Inflammatory macrophage treated with lipopolysaccharide for 1 hour (primary cell): ENCODE measurements around the gene B4GAT1.
"Not testable (repeated sequence)": the region's sequence is repeated elsewhere in the genome, so short reads cannot be mapped to it uniquely, and the experiment has no call there.

Source experiments
- DNase-seq, 2 donors: peaks; one replicate each; pipeline ENCODE4 v3.0.0-alpha.2; 2020 to 2022

The B4GAT1 gene

DNA sequence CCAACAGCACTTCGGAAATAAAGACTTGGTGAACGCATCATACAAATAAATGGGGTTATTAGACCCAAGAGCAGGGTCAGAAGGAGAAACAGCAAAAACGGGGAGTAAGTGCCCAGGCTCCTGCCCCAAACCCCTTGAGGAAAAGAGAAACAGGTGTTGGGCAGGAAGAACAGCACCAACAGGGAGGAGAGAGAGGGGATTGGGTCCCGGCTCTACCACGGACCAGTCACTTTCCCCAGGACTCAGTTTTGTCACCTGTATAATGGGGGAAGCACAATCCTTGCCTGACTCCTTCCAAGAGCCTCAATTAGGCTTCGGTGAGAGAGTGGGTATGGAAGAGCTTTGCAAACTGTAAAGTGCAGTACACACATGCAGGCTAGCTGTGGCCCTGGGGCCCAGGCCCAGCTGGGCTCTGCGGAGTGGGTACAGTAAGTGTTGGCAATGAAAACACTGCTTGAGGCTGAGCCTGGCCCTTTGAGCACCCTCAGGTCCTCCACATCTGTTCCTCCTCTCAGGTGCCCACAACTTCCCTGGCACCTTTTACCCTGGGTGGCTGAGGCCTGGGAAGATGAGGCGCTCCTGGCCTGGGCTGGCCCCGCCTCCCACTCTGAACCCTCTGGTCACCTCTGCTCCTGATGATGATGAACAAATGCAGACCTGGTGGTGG lies 15.2 kb upstream of the B4GAT1 start:
- DNase-seq: no peak

DNA sequence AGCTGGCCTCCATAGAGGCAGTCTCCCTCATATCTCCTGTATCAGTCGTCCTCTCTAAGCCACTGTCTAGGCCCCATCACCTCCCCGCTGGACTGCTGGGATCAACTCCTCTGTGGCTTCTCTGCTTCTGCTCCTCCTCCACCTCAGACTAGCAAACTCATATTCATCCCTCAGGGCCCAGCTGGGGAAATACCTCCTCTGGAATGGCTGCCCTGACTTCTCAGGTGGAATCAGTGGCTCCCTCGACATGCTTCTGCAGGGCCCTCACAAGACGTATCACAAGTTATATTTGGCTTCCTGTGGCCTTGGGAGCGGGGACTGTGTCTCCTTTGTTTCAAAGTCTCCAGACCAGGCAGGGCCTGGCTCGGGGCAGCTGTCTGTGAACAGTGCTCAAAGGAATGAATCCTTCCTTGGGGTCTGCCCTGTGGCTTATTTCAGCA lies 14.1 kb upstream of the B4GAT1 start:
- DNase-seq: no peak

- DNase-seq: no peak
Observed at GRCh38 chr11:66360406-66361073, 13.1 kb upstream of the B4GAT1 start.

GRCh38 chr11:66359662-66360087 lies 12.2 kb upstream of the B4GAT1 start:
- DNase-seq: no peak

GRCh38 chr11:66350560-66351235 lies 3.3 kb upstream of the B4GAT1 start:
- DNase-seq: not testable (repeated sequence)

GRCh38 chr11:66349084-66349386 lies 1.6 kb upstream of the B4GAT1 start:
- no peak for DNase-seq

- DNase-seq: no peak
Observed at GRCh38 chr11:66346476-66347424, 679 bp downstream of the B4GAT1 start.

DNA sequence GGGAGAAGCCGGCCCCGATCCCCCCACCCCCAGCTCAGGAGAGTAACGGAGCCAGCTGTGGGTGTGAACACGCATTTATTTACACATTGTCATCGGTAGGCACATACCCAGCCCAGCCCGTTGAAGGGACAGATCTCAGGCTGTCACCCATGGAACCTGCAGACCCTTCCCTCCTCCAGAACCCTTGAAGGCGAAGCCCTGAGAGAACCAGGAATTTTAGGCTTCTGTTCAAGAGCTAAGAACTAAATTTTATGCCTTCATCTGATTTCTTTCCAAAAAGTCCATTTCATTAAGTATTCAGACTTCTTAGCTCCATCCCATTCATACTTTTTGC lies 2.1 kb downstream of the B4GAT1 start:
- DNase-seq: no peak

GRCh38 chr11:66344550-66345315 lies 2.7 kb downstream of the B4GAT1 start, which contains the start of gene BRMS1:
TSS of gene BRMS1 (minus strand) at chr11:66345104. CDS start at chr11:66342234, 2,870 bp downstream.
- peak; percentile 93 to 98 for DNase-seq

- DNase-seq: no peak
Observed at GRCh38 chr11:66343176-66343575, 4.3 kb downstream of the B4GAT1 start.

- no peak for DNase-seq
Observed at GRCh38 chr11:66341502-66342126, 5.8 kb downstream of the B4GAT1 start.

DNA sequence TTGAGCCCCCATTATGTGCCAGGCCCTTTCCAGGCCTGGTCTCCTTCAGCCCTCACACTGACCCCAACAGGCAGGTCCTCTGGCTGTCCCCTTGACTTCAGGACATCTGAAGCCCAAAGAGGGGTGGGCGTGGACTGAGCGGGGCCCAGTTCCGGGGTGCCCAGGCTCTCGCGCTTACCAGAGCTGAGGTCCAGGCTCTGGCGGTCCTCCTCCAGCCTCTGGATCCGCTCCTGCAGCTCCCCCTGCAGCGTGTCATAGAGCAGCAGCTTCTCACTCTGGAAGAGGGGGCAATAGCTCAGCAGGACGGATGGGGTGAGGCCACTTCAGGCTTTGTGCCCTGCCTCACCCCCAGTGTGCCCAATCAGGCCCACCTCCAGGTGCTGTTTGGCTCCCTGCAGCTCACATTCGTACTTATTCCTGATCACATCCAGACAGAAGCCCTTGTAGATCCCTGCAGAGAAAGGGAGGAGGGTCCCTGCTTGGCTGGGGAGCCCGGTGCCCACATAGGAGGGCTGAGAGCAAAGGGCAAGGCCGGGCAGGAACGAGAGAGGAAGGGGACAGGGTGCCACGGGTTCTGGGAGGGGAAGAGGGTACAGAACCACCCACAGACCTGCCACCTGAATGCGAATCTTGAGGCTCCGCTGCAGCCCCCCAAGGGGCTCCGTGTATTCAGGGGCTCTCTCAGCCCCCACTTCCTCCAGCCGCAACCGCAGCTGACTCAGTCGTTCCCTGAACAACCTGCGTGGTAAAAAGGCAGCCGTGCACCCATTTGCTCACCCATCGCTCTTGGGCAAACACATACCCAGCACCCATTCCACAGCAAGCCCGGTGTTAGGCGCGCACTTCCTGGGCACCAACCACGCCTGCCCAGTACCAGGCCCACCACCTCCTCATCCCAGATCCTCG lies 6.6 kb downstream of the B4GAT1 start:
- DNase-seq: no peak

- no peak for DNase-seq
Observed at GRCh38 chr11:66339686-66340483, 7.5 kb downstream of the B4GAT1 start.

DNA sequence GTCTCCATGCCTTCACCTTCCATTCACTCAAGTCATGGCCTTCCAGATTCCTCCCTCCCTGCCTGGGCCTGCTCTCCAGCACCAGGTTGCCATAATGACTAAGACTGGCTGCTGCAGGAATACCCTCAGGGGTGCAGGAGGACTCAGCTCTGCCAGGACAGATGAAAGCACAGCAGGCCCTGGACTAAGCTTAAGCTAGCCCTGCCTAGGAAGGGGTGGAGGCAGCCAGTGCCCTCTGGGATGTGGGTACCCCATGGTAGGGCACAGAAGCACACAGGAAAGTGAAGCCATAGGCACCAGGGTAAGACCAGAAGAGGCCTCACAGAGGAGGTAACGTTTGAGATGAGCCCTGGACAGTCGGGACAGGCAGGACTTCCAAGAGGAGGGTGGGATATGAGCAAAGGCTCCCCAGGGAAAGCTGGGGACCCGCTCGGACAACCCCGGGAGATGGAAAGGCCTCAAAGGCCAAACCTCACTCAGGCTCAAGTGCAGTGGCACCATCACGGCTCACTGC lies 8.2 kb downstream of the B4GAT1 start:
- no peak for DNase-seq

DNA sequence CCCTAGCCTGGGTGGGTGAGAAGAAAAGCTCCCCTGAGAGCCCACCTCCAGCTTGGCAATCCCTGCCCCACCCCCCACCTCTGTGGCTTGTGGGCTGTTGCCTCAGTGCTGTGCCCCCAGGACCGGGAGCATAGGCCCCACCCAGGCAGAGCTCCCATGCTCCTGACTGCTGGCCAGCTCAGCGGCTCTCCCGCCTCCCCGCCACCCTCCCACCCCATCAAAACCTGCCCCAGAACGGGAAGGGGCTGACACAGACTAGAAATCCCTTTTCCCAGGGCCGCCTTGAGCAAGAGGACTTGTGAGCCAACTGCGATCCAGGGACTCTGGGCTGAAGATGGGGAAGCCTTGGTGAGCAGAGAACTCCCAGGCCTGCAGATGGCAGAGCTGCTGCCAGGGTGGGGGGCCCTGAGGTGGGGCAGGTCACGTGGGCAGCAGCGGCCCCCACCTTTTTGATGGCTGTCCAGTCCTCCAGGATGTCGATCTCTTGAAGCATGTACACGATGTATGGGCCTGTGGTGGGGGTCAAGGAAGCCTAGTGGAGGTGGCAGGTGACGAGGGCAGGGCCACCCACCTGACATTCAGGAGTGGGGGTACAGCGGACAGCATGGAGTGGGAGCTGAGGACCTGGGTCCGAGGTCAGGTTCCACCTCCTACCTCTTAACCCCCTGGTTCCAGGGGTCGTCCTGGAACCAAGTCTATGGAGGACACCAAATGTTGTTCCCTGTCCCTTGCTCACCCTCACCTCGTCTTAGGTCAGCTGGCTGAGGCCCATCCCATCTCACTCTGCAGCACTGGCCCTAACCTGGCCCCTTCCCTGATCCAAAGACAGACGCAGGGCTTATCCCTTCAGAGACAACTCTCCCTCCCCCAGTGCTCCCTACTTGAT lies 8.9 kb downstream of the B4GAT1 start:
- DNase-seq: no peak

DNA sequence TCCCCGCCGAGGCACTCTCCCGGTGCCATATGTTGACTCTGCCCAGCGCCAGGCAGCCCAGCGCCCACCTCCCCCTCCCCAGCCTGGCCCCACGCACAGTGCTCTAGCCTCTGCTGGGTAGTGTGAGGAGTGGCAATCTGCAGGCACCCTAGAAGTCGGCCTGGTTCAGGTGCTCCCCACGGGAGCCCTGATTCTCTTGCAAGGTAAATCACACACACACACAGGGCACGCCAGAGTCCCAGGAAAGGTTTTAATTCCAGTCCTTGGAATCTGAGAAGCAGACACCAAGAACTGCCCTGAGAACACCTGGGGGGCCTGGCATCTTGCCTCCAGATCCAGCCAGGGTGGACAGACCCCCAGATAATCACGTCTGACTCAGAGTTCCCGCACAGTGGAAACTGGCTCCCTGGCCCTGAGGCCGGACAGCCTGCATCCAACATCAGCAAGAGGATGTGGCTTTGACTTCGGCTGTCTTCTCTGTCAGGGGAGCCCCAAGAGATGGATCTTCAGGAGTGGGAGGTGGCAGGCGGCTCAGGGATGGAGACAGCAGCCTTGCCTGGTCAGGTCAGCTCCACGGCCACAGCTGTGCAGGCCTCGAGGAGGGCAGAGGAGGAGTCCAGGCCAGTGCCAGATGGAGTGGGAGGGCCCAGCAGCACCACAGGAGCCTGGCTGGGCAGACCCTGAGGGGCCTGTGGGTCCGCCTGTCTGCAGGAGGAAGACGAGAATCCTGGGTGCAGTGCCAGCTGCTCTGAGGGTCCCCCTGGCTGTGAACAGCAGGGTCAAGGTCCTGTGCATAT lies 10.1 kb downstream of the B4GAT1 start:
- DNase-seq: no peak

DNA sequence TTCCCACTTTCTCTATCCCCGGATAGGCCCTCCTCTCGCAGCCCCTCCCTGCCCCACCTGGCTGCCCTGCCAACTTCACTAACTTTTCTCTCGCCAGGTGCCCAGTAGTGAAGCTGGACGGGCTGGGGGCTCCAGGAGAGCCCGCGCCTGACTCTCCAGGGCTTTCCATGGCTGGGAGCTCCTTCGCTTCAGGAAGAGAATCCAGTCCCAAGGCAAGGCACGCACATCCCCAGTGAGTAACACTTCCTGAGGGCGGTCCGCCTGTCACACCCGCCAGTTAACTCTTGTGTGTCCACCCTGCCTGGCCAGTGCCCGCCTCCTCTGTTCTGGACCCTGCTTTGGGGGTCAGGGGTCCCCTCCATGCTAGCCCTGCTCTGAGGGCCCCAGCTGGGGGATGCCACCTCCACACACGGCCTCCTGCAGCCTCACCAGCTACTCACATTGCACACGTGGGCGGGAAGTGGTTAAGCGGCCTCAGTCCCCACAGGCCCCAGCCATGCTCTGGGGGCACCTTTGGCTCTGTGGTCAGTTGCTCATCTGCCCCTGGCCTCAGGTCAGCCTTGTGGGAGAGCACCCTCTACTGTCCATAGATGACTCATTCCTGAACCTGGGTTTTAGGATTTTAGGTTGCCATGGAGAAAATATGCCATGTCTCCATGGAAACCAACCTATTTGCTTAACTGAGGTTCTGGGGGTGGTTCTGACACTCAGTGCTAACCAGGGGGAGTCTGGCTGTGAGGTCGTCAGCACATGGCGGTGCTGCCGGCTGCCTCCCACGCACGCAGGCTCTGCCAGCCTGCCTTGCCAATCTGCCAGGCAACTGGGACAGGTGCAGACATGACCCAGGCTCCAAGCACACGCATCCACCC lies 11.0 kb downstream of the B4GAT1 start, which contains the start of gene RIN1:
Gene RIN1 (minus strand): TSS at position 201 of the 869 bp plus-strand sequence. CDS start 32 bp downstream, at position 169.
- DNase-seq: peak; percentile 62 to 67
